MG63 (cell line): ENCODE data around the gene NQO2. TPM values are rescaled to one million over a fixed set of nuclear protein-coding genes. Genes with fewer than 3 reads are reported as not detected.
"Not testable (repeated sequence)": the region's sequence is repeated elsewhere in the genome, so short reads cannot be mapped to it uniquely, and the experiment has no call there.

ENCODE experiments used
- DNase-seq: peaks from one replicate; pipeline ENCODE4 v3.0.0-alpha.2; 2020
- H3K27me3 ChIP-seq: fragments of 250-450 bp; sonication (Bioruptor Pico); 2 replicates; pipeline ENCODE4 v1.5.1; 2020; ENCODE audit warnings: mild to moderate bottlenecking, moderate library complexity
- H3K36me3 ChIP-seq: fragments of 250-450 bp; sonication (Bioruptor Pico); 2 replicates; pipeline ENCODE4 v1.5.1; 2020; ENCODE audit warnings: mild to moderate bottlenecking, moderate library complexity
- H3K4me3 ChIP-seq: fragments of 250-450 bp; sonication (Bioruptor Pico); 2 replicates; pipeline ENCODE4 v1.5.1; 2020; ENCODE audit warnings: mild to moderate bottlenecking, moderate library complexity
- H3K9me3 ChIP-seq: fragments of 250-450 bp; sonication (Bioruptor Pico); 2 replicates; pipeline ENCODE4 v1.5.1; 2020; ENCODE audit warnings: mild to moderate bottlenecking, moderate library complexity
- total RNA-seq: library from RNA; depleted of rRNA; stranded (reverse); fragments of >200 nt; shearing (Covaris generic); gene quantifications from 2 replicates; pipeline ENCODE4 v1.2.3, GENCODE V29; 2014; ENCODE audit warnings: low replicate concordance

The NQO2 gene
- total RNA-seq, 1 experiment from 2014 or later: 4.2 TPM

GRCh38 chr6:2964793-2965505, 34.7 kb upstream of the NQO2 start:
- Histone ChIP-seq H3K4me3 (no peak overlapping the region), H3K9me3 (no peaks in the 10 kb centered on the region), H3K27me3 (no peaks in the 10 kb centered on the region), H3K36me3 (no peaks in the 10 kb centered on the region; the same call in 1 of the 2 replicates)
- DNase-seq: no peak

GRCh38 chr6:2966347-2966746, 33.3 kb upstream of the NQO2 start:
- no peaks in the 10 kb centered on the region for H3K27me3 ChIP-seq
- no peaks in the 10 kb centered on the region; the same call in 1 of the 2 replicates for H3K36me3 ChIP-seq
- H3K9me3 ChIP-seq: no peaks in the 10 kb centered on the region
- H3K4me3 ChIP-seq: no peak overlapping the region
- DNase-seq: no peak

GRCh38 chr6:2967936-2968335, 31.8 kb upstream of the NQO2 start:
- Histone ChIP-seq H3K27me3 (no peaks in the 10 kb centered on the region), H3K4me3 (no peak overlapping the region), H3K9me3 (no peaks in the 10 kb centered on the region)

GRCh38 chr6:2968600-2969135, 31.0 kb upstream of the NQO2 start:
- no peaks in the 10 kb centered on the region for H3K9me3 ChIP-seq
- H3K36me3 ChIP-seq: no peaks in the 10 kb centered on the region; the same call in 1 of the 2 replicates
- H3K27me3 ChIP-seq: no peaks in the 10 kb centered on the region
- H3K4me3 ChIP-seq: no peak overlapping the region
- DNase-seq: no peak

More at GRCh38 chr6:2967936-2968335, 31.8 kb upstream of the NQO2 start:
- DNase-seq: no peak
- H3K36me3 ChIP-seq: no peaks in the 10 kb centered on the region; the same call in 1 of the 2 replicates

GRCh38 chr6:2969549-2969948, 30.1 kb upstream of the NQO2 start:
- no peak overlapping the region for H3K4me3 ChIP-seq
- H3K36me3 ChIP-seq: no peaks in the 10 kb centered on the region; the same call in 1 of the 2 replicates
- H3K27me3 ChIP-seq: no peaks in the 10 kb centered on the region
- H3K9me3 ChIP-seq: no peaks in the 10 kb centered on the region
- DNase-seq: no peak

- no peak for DNase-seq
- Histone ChIP-seq H3K36me3 (no peaks in the 10 kb centered on the region; the same call in 1 of the 2 replicates), H3K9me3 (no peaks in the 10 kb centered on the region), H3K27me3 (no peaks in the 10 kb centered on the region), H3K4me3 (peak overlapping the region; percentile 61)
Measured at GRCh38 chr6:2970034-2970685, 29.5 kb upstream of the NQO2 start.

- Histone ChIP-seq H3K4me3 (peak overlapping the region; percentile 61), H3K27me3 (no peaks in the 10 kb centered on the region), H3K36me3 (no peaks in the 10 kb centered on the region; the same call in 1 of the 2 replicates), H3K9me3 (no peaks in the 10 kb centered on the region)
- DNase-seq: peak; percentile 65
Measured at GRCh38 chr6:2970753-2971419, 28.8 kb upstream of the NQO2 start.

GRCh38 chr6:2971420-2972218, 28.1 kb upstream of the NQO2 start, which contains the start of gene SERPINB6:
SERPINB6 (minus strand) TSS chr6:2971567; CDS start chr6:2959332, 12,235 bp downstream.
- DNase-seq: peak; percentile 73
- Histone ChIP-seq H3K27me3 (no peaks in the 10 kb centered on the region), H3K36me3 (no peaks in the 10 kb centered on the region; the same call in 1 of the 2 replicates), H3K4me3 (peak within 1 kb of the TSS; percentile 61), H3K9me3 (no peaks in the 10 kb centered on the region)

- H3K4me3 ChIP-seq: peak overlapping the region; percentile 61
- H3K9me3 ChIP-seq, DNase-seq, H3K36me3 ChIP-seq, H3K27me3 ChIP-seq: not testable (repeated sequence)
Measured at GRCh38 chr6:2972219-2972487, 27.5 kb upstream of the NQO2 start.

- H3K4me3 ChIP-seq, DNase-seq, H3K36me3 ChIP-seq, H3K27me3 ChIP-seq, H3K9me3 ChIP-seq: not testable (repeated sequence)
Measured at GRCh38 chr6:2972685-2973084, 27.0 kb upstream of the NQO2 start.

- H3K9me3 ChIP-seq, H3K36me3 ChIP-seq, DNase-seq, H3K4me3 ChIP-seq, H3K27me3 ChIP-seq: not testable (repeated sequence)
Measured at GRCh38 chr6:2973180-2973579, 26.5 kb upstream of the NQO2 start.

GRCh38 chr6:2973676-2974075, 26.0 kb upstream of the NQO2 start:
- no peak for DNase-seq
- no peaks in the 10 kb centered on the region for H3K36me3 ChIP-seq

GRCh38 chr6:2976060-2976459, 23.6 kb upstream of the NQO2 start:
- Histone ChIP-seq H3K9me3 (no peaks in the 10 kb centered on the region), H3K27me3 (no peaks in the 10 kb centered on the region), H3K4me3 (no peak overlapping the region), H3K36me3 (no peaks in the 10 kb centered on the region)
- no peak for DNase-seq

More at GRCh38 chr6:2973676-2974075, 26.0 kb upstream of the NQO2 start:
- Histone ChIP-seq H3K27me3 (no peaks in the 10 kb centered on the region), H3K9me3 (no peaks in the 10 kb centered on the region), H3K4me3 (no peak overlapping the region)

- Histone ChIP-seq H3K9me3 (no peaks in the 10 kb centered on the region), H3K27me3 (no peaks in the 10 kb centered on the region), H3K36me3 (no peaks in the 10 kb centered on the region), H3K4me3 (no peak overlapping the region)
- peak; percentile 46 for DNase-seq
Measured at GRCh38 chr6:2976571-2977085, 23.1 kb upstream of the NQO2 start.

GRCh38 chr6:2977290-2977689, 22.4 kb upstream of the NQO2 start:
- Histone ChIP-seq H3K9me3 (no peaks in the 10 kb centered on the region), H3K36me3 (no peaks in the 10 kb centered on the region), H3K27me3 (no peaks in the 10 kb centered on the region), H3K4me3 (no peak overlapping the region)
- no peak for DNase-seq

- Histone ChIP-seq H3K4me3 (no peak overlapping the region), H3K36me3 (no peaks in the 10 kb centered on the region), H3K9me3 (no peaks in the 10 kb centered on the region), H3K27me3 (no peaks in the 10 kb centered on the region)
- no peak for DNase-seq
Measured at GRCh38 chr6:2977799-2978590, 21.7 kb upstream of the NQO2 start.
